SU-DHL-6 (cell line): ENCODE data around the gene ENDOD1.

Experiments
- EZH2phosphoT487 ChIP-seq: fragments of 200-600 bp; sonication (generic), shearing (Covaris generic); conservative IDR thresholded peaks from 2 replicates; pipeline ENCODE4 v1.6.1; 2018; ENCODE audit warnings: mild to moderate bottlenecking, antibody characterized with exemption, low read length, moderate library complexity, mixed read lengths
- TF ChIP-seq, protein P1 (sequence below): fragments of 200-600 bp; sonication (generic); IDR thresholded peaks from one replicate; pipeline ENCODE4 v1.5.1; 2017; ENCODE audit warnings: antibody characterized with exemption, mild to moderate bottlenecking, low read length, moderate library complexity; ENCODE audit not compliant: insufficient read depth, poor library complexity, severe bottlenecking

DNA sequence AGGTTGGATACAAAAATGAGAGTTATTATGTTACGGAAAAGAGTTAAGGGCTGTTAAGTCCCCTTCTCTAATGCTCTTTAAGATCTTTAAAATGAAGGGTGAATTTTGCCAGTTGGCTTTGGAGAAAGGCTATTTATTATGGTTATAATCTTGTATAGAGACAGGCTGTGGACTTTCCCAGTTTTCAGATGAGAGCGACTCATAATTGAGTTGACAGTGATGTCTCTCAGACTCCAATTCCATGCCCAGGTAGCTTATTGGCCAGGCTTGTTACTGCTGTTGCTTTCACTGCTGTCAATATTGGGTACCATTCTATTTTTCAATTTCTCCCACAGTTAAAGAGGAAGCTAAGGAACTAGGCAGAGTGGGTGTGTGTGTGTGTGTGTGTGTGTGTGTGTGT lies 13.1 kb downstream of the ENDOD1 start:
- TF ChIP-seq, protein P1, sequence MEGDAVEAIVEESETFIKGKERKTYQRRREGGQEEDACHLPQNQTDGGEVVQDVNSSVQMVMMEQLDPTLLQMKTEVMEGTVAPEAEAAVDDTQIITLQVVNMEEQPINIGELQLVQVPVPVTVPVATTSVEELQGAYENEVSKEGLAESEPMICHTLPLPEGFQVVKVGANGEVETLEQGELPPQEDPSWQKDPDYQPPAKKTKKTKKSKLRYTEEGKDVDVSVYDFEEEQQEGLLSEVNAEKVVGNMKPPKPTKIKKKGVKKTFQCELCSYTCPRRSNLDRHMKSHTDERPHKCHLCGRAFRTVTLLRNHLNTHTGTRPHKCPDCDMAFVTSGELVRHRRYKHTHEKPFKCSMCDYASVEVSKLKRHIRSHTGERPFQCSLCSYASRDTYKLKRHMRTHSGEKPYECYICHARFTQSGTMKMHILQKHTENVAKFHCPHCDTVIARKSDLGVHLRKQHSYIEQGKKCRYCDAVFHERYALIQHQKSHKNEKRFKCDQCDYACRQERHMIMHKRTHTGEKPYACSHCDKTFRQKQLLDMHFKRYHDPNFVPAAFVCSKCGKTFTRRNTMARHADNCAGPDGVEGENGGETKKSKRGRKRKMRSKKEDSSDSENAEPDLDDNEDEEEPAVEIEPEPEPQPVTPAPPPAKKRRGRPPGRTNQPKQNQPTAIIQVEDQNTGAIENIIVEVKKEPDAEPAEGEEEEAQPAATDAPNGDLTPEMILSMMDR: no peak
- TF ChIP-seq EZH2phosphoT487: no peak
